H9 (cell line): ENCODE results near the gene TAGLN2. TPM values are rescaled to one million over a fixed set of nuclear protein-coding genes. Genes with fewer than 3 reads are reported as not detected.

Experiments used
- DNase-seq: peaks from one replicate; pipeline ENCODE4 v3.0.0-alpha.2; 2017
- H2AFZ ChIP-seq: one replicate; pipeline ENCODE4 v1.6.1; 2013; ENCODE audit warnings: mild to moderate bottlenecking, low read length, control low read depth, moderate library complexity
- H2AK5ac ChIP-seq: 2 replicates; pipeline ENCODE4 v1.6.1; 2013; ENCODE audit warnings: low read length, control low read depth, mixed read lengths; ENCODE audit not compliant: insufficient read length
- H2BK120ac ChIP-seq: one replicate; pipeline ENCODE4 v1.6.1; 2013; ENCODE audit warnings: low read depth, mild to moderate bottlenecking, low read length, control low read depth, inconsistent platforms; ENCODE audit not compliant: poor library complexity, severe bottlenecking
- H2BK12ac ChIP-seq: 2 replicates; pipeline ENCODE4 v1.6.1; 2013; ENCODE audit warnings: low read length, control low read depth, mixed read lengths, low read depth; ENCODE audit not compliant: insufficient read length
- H2BK15ac ChIP-seq: 2 replicates; pipeline ENCODE4 v1.6.1; 2013; ENCODE audit warnings: low read depth, low read length, control low read depth
- H2BK20ac ChIP-seq: one replicate; pipeline ENCODE4 v1.6.1; 2013; ENCODE audit warnings: low read depth, mild to moderate bottlenecking, low read length, control low read depth, inconsistent platforms; ENCODE audit not compliant: poor library complexity, severe bottlenecking
- H2BK5ac ChIP-seq: 2 replicates; pipeline ENCODE4 v1.6.1; 2013; ENCODE audit warnings: low read length, control low read depth, mixed read lengths; ENCODE audit not compliant: insufficient read length
- H3K14ac ChIP-seq: 2 replicates; pipeline ENCODE4 v1.6.1; 2013; ENCODE audit warnings: low read length, control low read depth; ENCODE audit not compliant: insufficient read depth
- H3K18ac ChIP-seq: 2 replicates; pipeline ENCODE4 v1.6.1; 2013; ENCODE audit warnings: low read depth, mild to moderate bottlenecking, mixed read lengths, low read length, control low read depth; ENCODE audit not compliant: insufficient read length
- H3K23ac ChIP-seq: 2 replicates; pipeline ENCODE4 v1.6.1; 2013; ENCODE audit warnings: low read length, control low read depth, mixed read lengths, low read depth; ENCODE audit not compliant: insufficient read length
- H3K23me2 ChIP-seq: 2 replicates; pipeline ENCODE4 v1.6.1; 2013; ENCODE audit warnings: low read depth, mild to moderate bottlenecking, mixed read lengths, low read length, control low read depth; ENCODE audit not compliant: insufficient read length, poor library complexity, severe bottlenecking
- H3K27ac ChIP-seq: 2 replicates; pipeline ENCODE4 v1.5.1; 2013; ENCODE audit warnings: low read length, control low read depth, mixed read lengths, low read depth; ENCODE audit not compliant: insufficient read length
- H3K27me3 ChIP-seq: 2 replicates; pipeline ENCODE4 v1.6.1; 2013; ENCODE audit warnings: low read length, control low read depth, inconsistent platforms; ENCODE audit not compliant: insufficient read depth
- H3K4ac ChIP-seq: 2 replicates; pipeline ENCODE4 v1.6.1; 2013; ENCODE audit warnings: low read depth, mild to moderate bottlenecking, control low read depth, inconsistent platforms, low read length, moderate library complexity
- H3K4me1 ChIP-seq: 2 replicates; pipeline ENCODE4 v1.6.1; 2013; ENCODE audit warnings: low read length, control low read depth, inconsistent platforms; ENCODE audit not compliant: insufficient read depth
- H3K4me2 ChIP-seq: 2 replicates; pipeline ENCODE4 v1.6.1; 2013; ENCODE audit warnings: low read length, control low read depth, mixed read lengths; ENCODE audit not compliant: insufficient read length, insufficient read depth
- H3K56ac ChIP-seq: 2 replicates; pipeline ENCODE4 v1.6.1; 2013; ENCODE audit warnings: low read depth, mild to moderate bottlenecking, mixed read lengths, low read length, control low read depth; ENCODE audit not compliant: insufficient read length
- H3K79me1 ChIP-seq: 2 replicates; pipeline ENCODE4 v1.6.1; 2013; ENCODE audit warnings: low read depth, mild to moderate bottlenecking, moderate library complexity, low read length, control low read depth, inconsistent platforms; ENCODE audit not compliant: insufficient read depth, poor library complexity, severe bottlenecking
- H3K79me2 ChIP-seq: 2 replicates; pipeline ENCODE4 v1.6.1; 2013; ENCODE audit warnings: low read length, control low read depth, inconsistent platforms; ENCODE audit not compliant: insufficient read depth
- H3K9ac ChIP-seq: 2 replicates; pipeline ENCODE4 v1.6.1; 2013; ENCODE audit warnings: low read length, control low read depth, mixed read lengths; ENCODE audit not compliant: insufficient read length; ENCODE audit errors: extremely low read depth
- H3K9me3 ChIP-seq: one replicate; pipeline ENCODE4 v1.6.1; 2013; ENCODE audit warnings: low read depth, low read length, inconsistent platforms; ENCODE audit not compliant: control insufficient read depth
- H3T11ph ChIP-seq: one replicate; pipeline ENCODE4 v1.6.1; 2013; ENCODE audit warnings: mild to moderate bottlenecking, low read length, control low read depth, inconsistent platforms
- H4K20me1 ChIP-seq: one replicate; pipeline ENCODE4 v1.6.1; 2013; ENCODE audit not compliant: control insufficient read depth, insufficient read length, insufficient read depth
- H4K5ac ChIP-seq: 2 replicates; pipeline ENCODE4 v1.6.1; 2013; ENCODE audit warnings: low read depth, mild to moderate bottlenecking, mixed read lengths, low read length, control low read depth; ENCODE audit not compliant: insufficient read length
- H4K8ac ChIP-seq: replicated peaks from 2 replicates; pipeline ENCODE4 v1.6.1; 2013; ENCODE audit warnings: low read length, control low read depth, mixed read lengths, low read depth; ENCODE audit not compliant: insufficient read length
- H4K91ac ChIP-seq: 2 replicates; pipeline ENCODE4 v1.6.1; 2013; ENCODE audit warnings: low read depth, mild to moderate bottlenecking, moderate library complexity, mixed read lengths, low read length, control low read depth; ENCODE audit not compliant: insufficient read length
- H3K27ac Mint-ChIP-seq, 3 experiments: 2 replicates in 2 of 3; 3 replicates in 1 of 3; pipeline ENCODE4 v1.8.0; 2020 to 2021; ENCODE audit warnings: mixed read lengths in 3 of 3, mild to moderate bottlenecking in 1 of 3, moderate library complexity in 1 of 3
- H3K27me3 Mint-ChIP-seq: 2 replicates; pipeline ENCODE4 v1.8.0; 2021; ENCODE audit warnings: low read depth, mild to moderate bottlenecking, moderate library complexity, mixed read lengths
- H3K36me3 Mint-ChIP-seq, 3 experiments: 2 replicates in 2 of 3; 3 replicates in 1 of 3; pipeline ENCODE4 v1.8.0; 2020 to 2021; ENCODE audit warnings: low read depth in 3 of 3, mixed read lengths in 3 of 3; ENCODE audit not compliant: insufficient read depth in 1 of 3
- H3K4me1 Mint-ChIP-seq, 2 experiments: 2 replicates each; pipeline ENCODE4 v1.8.0; 2020; ENCODE audit warnings: mixed read lengths in 2 of 2
- H3K4me3 Mint-ChIP-seq, 2 experiments: 2 replicates in 1 of 2; 3 replicates in 1 of 2; pipeline ENCODE4 v1.8.0; 2020 to 2021; ENCODE audit warnings: mild to moderate bottlenecking in 2 of 2, mixed read lengths in 2 of 2, moderate library complexity in 1 of 2
- H3K9me3 Mint-ChIP-seq, 2 experiments: 2 replicates in 1 of 2; 3 replicates in 1 of 2; pipeline ENCODE4 v1.8.0; 2020; ENCODE audit warnings: mild to moderate bottlenecking in 2 of 2, mixed read lengths in 2 of 2, moderate library complexity in 1 of 2
- WGBS: extraction: QIAGEN DNeasy Blood & Tissue Kit; methylation state at CpG from one replicate; pipeline ENCODE4 v1.1.7; 2013; ENCODE audit warnings: missing lambda C conversion rate, low lambda C conversion rate, mixed read lengths; ENCODE audit not compliant: insufficient read length; ENCODE audit errors: extremely low coverage; 5-methylcytosine and 5-hydroxymethylcytosine counted together
- total RNA-seq: library from RNA; stranded (reverse); gene quantifications from 2 replicates; pipeline ENCODE4 v1.2.1, GENCODE V29; 2021
- TF ChIP-seq, protein P1 (sequence below): fragments of 200-600 bp; sonication (generic); conservative IDR thresholded peaks from 3 replicates; pipeline ENCODE4 v1.8.0; 2021; ENCODE audit warnings: antibody characterized with exemption, mild to moderate bottlenecking

Gene TAGLN2
- total RNA-seq, 1 experiment from 2014 or later: 76.7 TPM

GRCh38 chr1:159958719-159959380 lies 33.5 kb upstream of the TAGLN2 start:
- Histone ChIP-seq H2BK5ac (no peak overlapping the region), H3K4me2 (no peak overlapping the region), H2BK120ac (no peak overlapping the region), H3K27ac (no peak overlapping the region), H2AFZ (no peak overlapping the region), H2BK15ac (no peak overlapping the region), H3K14ac (no peak overlapping the region; the same call in 1 of the 2 replicates), H3K79me2 (no peaks in the 10 kb centered on the region), H4K20me1 (peaks cover 2% of the 10 kb centered on the region), H2BK12ac (no peak overlapping the region), H3K23ac (no peak overlapping the region), H4K5ac (no peak overlapping the region), H3K27me3 (no peaks in the 10 kb centered on the region), H3K4me1 (no peaks in the 10 kb centered on the region), H4K91ac (no peak overlapping the region), H3K4ac (no peak overlapping the region), H3K56ac (no peak overlapping the region), H2BK20ac (no peak overlapping the region), H4K8ac (no peak overlapping the region), H3K23me2 (no peaks in the 10 kb centered on the region), H2AK5ac (no peak overlapping the region), H3K18ac (no peak overlapping the region), H3K79me1 (no peaks in the 10 kb centered on the region), H3T11ph (no peak overlapping the region), H3K9ac (no peak overlapping the region), H3K9me3 (no peaks in the 10 kb centered on the region)
- H3K27ac Mint-ChIP-seq: peak overlapping the region in 1 of 3 experiments; percentile 36; a peak in 1 of 7 replicates
- H3K27me3 Mint-ChIP-seq: peaks cover 3% of the 10 kb centered on the region
- no peak overlapping the region for H3K4me3 Mint-ChIP-seq
- TF ChIP-seq, protein P1, sequence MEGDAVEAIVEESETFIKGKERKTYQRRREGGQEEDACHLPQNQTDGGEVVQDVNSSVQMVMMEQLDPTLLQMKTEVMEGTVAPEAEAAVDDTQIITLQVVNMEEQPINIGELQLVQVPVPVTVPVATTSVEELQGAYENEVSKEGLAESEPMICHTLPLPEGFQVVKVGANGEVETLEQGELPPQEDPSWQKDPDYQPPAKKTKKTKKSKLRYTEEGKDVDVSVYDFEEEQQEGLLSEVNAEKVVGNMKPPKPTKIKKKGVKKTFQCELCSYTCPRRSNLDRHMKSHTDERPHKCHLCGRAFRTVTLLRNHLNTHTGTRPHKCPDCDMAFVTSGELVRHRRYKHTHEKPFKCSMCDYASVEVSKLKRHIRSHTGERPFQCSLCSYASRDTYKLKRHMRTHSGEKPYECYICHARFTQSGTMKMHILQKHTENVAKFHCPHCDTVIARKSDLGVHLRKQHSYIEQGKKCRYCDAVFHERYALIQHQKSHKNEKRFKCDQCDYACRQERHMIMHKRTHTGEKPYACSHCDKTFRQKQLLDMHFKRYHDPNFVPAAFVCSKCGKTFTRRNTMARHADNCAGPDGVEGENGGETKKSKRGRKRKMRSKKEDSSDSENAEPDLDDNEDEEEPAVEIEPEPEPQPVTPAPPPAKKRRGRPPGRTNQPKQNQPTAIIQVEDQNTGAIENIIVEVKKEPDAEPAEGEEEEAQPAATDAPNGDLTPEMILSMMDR: no peak
- H3K9me3 Mint-ChIP-seq: no peaks in the 10 kb centered on the region
- no peak for DNase-seq
- WGBS: no CpG with 5 or more reads among the region's 3 CpGs
- H3K36me3 Mint-ChIP-seq: no peaks in the 10 kb centered on the region
- peaks cover 6 to 11% of the 10 kb centered on the region in 2 experiments for H3K4me1 Mint-ChIP-seq
